Spinal cord (tissue), 10 donors: ENCODE data around the gene SIRPB2. TPM values are rescaled to one million over a fixed set of nuclear protein-coding genes. Genes with fewer than 3 reads are reported as not detected.
A peak's percentile ranks its signal among the peaks of the same experiment; 100 is the strongest.

Experiments
- DNase-seq, 6 donors: peaks; one replicate each; pipeline versions ENCODE4 v3.0.0 to v3.0.0-alpha.2; 2013 to 2015; ENCODE audit warnings: low spot score in 6 of 6, low read depth in 4 of 6
- H3K27ac ChIP-seq: one replicate; pipeline ENCODE4 v1.5.1; 2013; ENCODE audit warnings: low read depth, low read length, control low read depth
- H3K27me3 ChIP-seq: one replicate; pipeline ENCODE4 v1.6.1; 2013; ENCODE audit warnings: low read length; ENCODE audit not compliant: control insufficient read depth, insufficient read depth
- H3K36me3 ChIP-seq: one replicate; pipeline ENCODE4 v1.6.1; 2013; ENCODE audit warnings: low read length; ENCODE audit not compliant: control insufficient read depth, insufficient read depth
- H3K4me1 ChIP-seq: one replicate; pipeline ENCODE4 v1.6.1; 2013; ENCODE audit warnings: low read length; ENCODE audit not compliant: control insufficient read depth, insufficient read depth
- H3K4me3 ChIP-seq: one replicate; pipeline ENCODE4 v1.5.1; 2013; ENCODE audit warnings: low read depth, low read length, control low read depth
- H3K9me3 ChIP-seq: one replicate; pipeline ENCODE4 v1.6.1; 2013; ENCODE audit warnings: low read length; ENCODE audit not compliant: control insufficient read depth, insufficient read depth
- WGBS: methylation state at CpG from one replicate; pipeline ENCODE4 v1.1.5; 2013; ENCODE audit warnings: missing lambda C conversion rate; ENCODE audit not compliant: insufficient coverage; 5-methylcytosine and 5-hydroxymethylcytosine counted together
- polyA plus RNA-seq, 2 donors: library from polyadenylated mRNA; unstranded; fragments of 120-200 nt; gene quantifications; one replicate each; pipeline ENCODE4 v1.2.1, GENCODE V29; 2013; ENCODE audit not compliant: insufficient read length in 2 of 2
- total RNA-seq, 2 donors: library from RNA; depleted of rRNA in 1 of 2; stranded (reverse); fragments of 120-200 nt in 1 of 2; fragments of >200 nt in 1 of 2; gene quantifications; one replicate each; pipeline versions ENCODE4 v1.2.3 to v1.2.4, GENCODE V29; 2013 to 2014
- donor health status: healthy.

Gene SIRPB2
- total and polyA plus RNA-seq, 4 donors: 1.3 to 2.6 (median 1.6) TPM

GRCh38 chr20:1466211-1467081 is 24.8 kb downstream of the SIRPB2 start, which contains the start of gene NSFL1C:
NSFL1C (minus strand) TSS chr20:1466849; CDS start chr20:1466824, 25 bp downstream.
- peak; percentile 82 to 98 (median 92) for DNase-seq
- Histone ChIP-seq H3K27me3 (no peaks in the 10 kb centered on the region), H3K4me1 (peaks cover 8% of the 10 kb centered on the region), H3K9me3 (no peaks in the 10 kb centered on the region), H3K36me3 (peaks cover 7% of the 10 kb centered on the region), H3K27ac (peak within 1 kb of the TSS; percentile 50), H3K4me3 (peak within 1 kb of the TSS; percentile 71)
- under 1% methylated on average over 103 of the region's 104 CpGs for WGBS

DNA sequence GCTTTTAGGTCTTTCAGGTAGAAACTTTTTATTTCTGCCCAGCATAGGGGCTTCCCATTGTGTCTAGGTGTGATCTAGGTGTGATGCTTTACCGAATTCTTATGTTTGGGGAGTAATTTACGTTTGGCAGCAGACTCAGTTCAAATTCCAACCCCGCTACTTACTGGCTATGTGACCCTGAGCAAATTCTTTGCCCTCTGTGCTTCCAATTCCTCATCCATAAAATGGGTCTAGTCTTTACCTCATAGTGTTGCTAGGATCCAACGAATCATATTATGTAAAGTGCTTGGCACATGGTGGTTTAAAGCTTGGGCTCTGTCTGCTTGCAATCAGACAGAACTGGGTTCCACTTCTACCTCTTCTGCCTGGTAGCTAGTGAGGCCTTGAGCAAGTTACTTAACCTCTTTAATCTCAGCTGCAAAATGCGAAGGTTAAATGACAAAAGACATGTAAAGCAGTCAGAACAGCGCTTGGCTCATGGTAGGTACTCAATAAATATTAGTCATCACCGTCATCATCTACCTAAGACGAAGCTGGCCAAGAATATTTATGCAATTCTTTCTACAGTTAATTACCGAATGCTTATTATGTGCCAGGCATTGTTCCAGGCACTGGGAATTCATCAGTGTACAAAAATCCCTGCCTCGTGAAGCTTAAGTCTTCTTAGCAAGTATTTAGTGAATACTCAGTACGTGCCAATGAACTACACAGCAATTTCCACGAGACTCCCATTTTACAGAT is 25.6 kb downstream of the SIRPB2 start:
- H3K27ac ChIP-seq: no peak overlapping the region

GRCh38 chr20:1463971-1464570 is 27.1 kb downstream of the SIRPB2 start:
- H3K27me3 ChIP-seq: no peaks in the 10 kb centered on the region
- 100% methylated on average over 8 of the region's 9 CpGs for WGBS
- H3K9me3 ChIP-seq: no peaks in the 10 kb centered on the region
- no peak overlapping the region for H3K27ac ChIP-seq
- H3K4me3 ChIP-seq: no peak overlapping the region
- H3K36me3 ChIP-seq: peaks cover 7% of the 10 kb centered on the region
- H3K4me1 ChIP-seq: peaks cover 4% of the 10 kb centered on the region
- no peak for DNase-seq

More for the DNA sequence above, 25.6 kb downstream of the SIRPB2 start:
- Histone ChIP-seq H3K4me1 (peaks cover 8% of the 10 kb centered on the region), H3K9me3 (no peaks in the 10 kb centered on the region), H3K27me3 (no peaks in the 10 kb centered on the region), H3K36me3 (peaks cover 7% of the 10 kb centered on the region), H3K4me3 (peak overlapping the region; percentile 71)
- no peak for DNase-seq
- 52% methylated on average over 6 of the region's 12 CpGs for WGBS

GRCh38 chr20:1462834-1463233 is 28.4 kb downstream of the SIRPB2 start:
- Histone ChIP-seq H3K4me1 (peaks cover 4% of the 10 kb centered on the region), H3K27ac (no peak overlapping the region), H3K9me3 (no peaks in the 10 kb centered on the region), H3K27me3 (no peaks in the 10 kb centered on the region), H3K36me3 (peaks cover 10% of the 10 kb centered on the region), H3K4me3 (no peak overlapping the region)
- no CpG with 5 or more reads among the region's 3 CpGs for WGBS
- DNase-seq: no peak

DNA sequence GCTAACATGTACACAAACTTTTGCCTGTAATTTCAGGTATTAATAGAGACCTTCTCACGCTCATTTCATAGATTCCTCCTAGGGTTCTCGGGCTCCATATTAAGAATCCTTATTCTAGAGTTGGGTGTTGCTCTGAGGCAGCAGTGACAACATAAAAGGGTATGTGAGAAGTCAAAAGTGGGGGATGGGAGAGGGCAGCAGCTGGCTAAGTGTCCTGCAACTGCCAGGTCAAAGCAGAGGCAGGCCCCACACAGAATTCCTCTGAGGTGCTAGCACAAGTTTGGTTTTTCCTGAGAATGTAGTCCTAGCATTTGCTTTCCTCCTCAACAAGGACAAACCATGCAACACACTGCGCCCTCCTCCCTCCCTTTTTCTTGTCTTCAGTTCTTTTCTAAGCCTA is 29.2 kb downstream of the SIRPB2 start:
- Histone ChIP-seq H3K36me3 (peaks cover 12% of the 10 kb centered on the region), H3K4me1 (no peaks in the 10 kb centered on the region), H3K27ac (no peak overlapping the region), H3K4me3 (no peak overlapping the region), H3K27me3 (no peaks in the 10 kb centered on the region), H3K9me3 (no peaks in the 10 kb centered on the region)
- no peak for DNase-seq
- 100% methylated on average over 1 of the region's 3 CpGs for WGBS

DNA sequence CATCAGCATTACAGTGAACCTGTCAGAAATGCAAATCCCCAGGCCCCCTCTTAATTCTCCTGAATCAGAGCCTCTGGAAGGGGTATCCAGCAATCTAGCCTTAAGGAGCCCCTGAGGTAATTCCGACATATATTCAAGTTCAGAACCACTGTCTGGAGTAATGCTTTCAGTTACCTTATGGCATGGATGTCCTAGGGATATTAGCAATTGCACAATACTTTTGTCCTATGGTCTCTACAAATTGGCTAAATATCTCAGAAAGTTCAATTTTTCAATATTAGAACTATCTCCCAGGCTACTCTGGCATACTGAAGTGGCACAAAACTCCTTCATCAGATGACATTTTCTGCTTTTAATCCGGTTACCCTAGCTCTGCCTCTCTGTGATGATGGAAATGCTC is 30.9 kb downstream of the SIRPB2 start:
- H3K9me3 ChIP-seq: no peaks in the 10 kb centered on the region
- no peak overlapping the region for H3K27ac ChIP-seq
- WGBS: no CpG with 5 or more reads among the region's 2 CpGs
- DNase-seq: no peak
- H3K4me3 ChIP-seq: no peak overlapping the region
- H3K27me3 ChIP-seq: no peaks in the 10 kb centered on the region
- peaks cover 22% of the 10 kb centered on the region for H3K36me3 ChIP-seq
- H3K4me1 ChIP-seq: no peaks in the 10 kb centered on the region

- Histone ChIP-seq H3K4me1 (no peaks in the 10 kb centered on the region), H3K27ac (no peak overlapping the region), H3K4me3 (no peak overlapping the region), H3K36me3 (peaks cover 29% of the 10 kb centered on the region), H3K27me3 (no peaks in the 10 kb centered on the region), H3K9me3 (no peaks in the 10 kb centered on the region)
- 100% methylated on average over 1 of the region's 2 CpGs for WGBS
- DNase-seq: no peak
Measured at GRCh38 chr20:1457992-1458391, 33.2 kb downstream of the SIRPB2 start.

GRCh38 chr20:1456300-1456699 is 34.9 kb downstream of the SIRPB2 start:
- Histone ChIP-seq H3K27me3 (no peaks in the 10 kb centered on the region), H3K4me3 (no peak overlapping the region), H3K27ac (no peak overlapping the region), H3K4me1 (no peaks in the 10 kb centered on the region), H3K36me3 (peaks cover 39% of the 10 kb centered on the region), H3K9me3 (no peaks in the 10 kb centered on the region)
- no peak for DNase-seq
- 91% methylated on average over 1 of the region's 5 CpGs for WGBS

- H3K27me3 ChIP-seq: no peaks in the 10 kb centered on the region
- H3K4me3 ChIP-seq: no peak overlapping the region
- no peaks in the 10 kb centered on the region for H3K9me3 ChIP-seq
- no peak overlapping the region for H3K27ac ChIP-seq
- H3K36me3 ChIP-seq: peaks cover 57% of the 10 kb centered on the region
- no peak for DNase-seq
- H3K4me1 ChIP-seq: no peaks in the 10 kb centered on the region
Measured at GRCh38 chr20:1450926-1451491, 40.2 kb downstream of the SIRPB2 start.
